Measurements from ENCODE around the gene CADPS.

The CADPS gene

GRCh38 chr3:62874711-62875557 is at the start of gene CADPS:
TSS of gene CADPS (minus strand) at chr3:62875416. CDS start at chr3:62875029, 387 bp downstream.
- DNase-seq (ENCODE audit: low read depth) = no peak

GRCh38 chr3:62923066-62923465 is 47.9 kb upstream of the CADPS start:
- DNase-seq (ENCODE audit: low read depth) = no peak

- no peak for DNase-seq (ENCODE audit: low read depth)
These were observed 47.1 kb upstream of the CADPS start for GRCh38 chr3:62922326-62922725.

- no peak for DNase-seq (ENCODE audit: low read depth)
These were observed 45.2 kb upstream of the CADPS start for GRCh38 chr3:62920466-62920784.

DNA sequence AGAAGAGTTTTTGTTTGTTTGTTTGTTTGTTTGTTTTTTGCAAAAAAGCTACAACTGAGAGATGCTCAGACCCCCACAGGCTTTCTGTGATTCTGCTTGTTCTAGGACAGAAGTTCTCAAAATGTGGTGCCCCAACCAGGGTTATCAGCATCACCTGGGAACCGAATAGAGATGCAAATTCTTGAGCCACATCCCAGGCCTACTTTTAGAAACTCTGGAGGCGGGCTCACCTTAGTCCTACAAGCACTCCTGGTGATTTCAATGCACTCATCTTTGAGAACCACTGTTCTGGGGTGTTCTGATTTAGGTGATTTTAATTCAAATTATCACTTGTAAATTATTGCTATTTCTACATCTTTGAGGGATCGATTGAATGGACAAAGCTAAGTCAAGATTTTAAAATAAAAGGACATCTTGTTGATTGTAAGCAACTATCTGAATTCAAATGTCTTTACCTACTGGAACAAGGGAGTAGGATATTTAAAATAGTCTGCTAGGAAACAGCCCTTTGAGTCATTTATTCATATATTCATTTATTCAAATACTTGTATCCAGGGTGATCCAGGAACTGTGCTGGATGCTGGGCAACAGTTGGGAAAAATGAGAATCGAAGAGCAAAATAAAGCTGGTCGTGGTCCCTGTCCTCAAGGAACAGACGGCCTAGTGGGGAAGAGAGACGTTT is 44.7 kb upstream of the CADPS start:
- no peak for DNase-seq (ENCODE audit: low read depth)

- no peak for DNase-seq (ENCODE audit: low read depth)
These were observed 43.6 kb upstream of the CADPS start for GRCh38 chr3:62918777-62919176.

DNA sequence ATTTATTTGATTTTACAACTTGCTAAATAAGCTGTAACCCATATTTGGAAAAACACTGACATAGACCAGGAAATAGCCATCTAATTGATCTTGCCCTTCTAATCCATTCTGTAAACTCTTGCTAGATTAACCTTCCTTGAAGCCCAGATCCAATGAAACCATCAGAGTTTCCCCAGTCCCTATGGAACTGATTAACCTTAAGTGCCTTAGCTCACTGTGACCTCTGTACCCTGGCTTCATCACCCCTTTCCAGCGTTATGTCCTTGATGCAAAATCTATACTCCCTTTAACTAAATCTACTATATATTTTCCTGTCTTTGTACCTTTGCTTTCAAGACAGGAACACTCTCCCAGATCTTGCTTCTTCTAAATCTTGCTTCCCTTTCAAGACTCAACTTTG is 42.9 kb upstream of the CADPS start:
- no peak for DNase-seq (ENCODE audit: low read depth)

DNA sequence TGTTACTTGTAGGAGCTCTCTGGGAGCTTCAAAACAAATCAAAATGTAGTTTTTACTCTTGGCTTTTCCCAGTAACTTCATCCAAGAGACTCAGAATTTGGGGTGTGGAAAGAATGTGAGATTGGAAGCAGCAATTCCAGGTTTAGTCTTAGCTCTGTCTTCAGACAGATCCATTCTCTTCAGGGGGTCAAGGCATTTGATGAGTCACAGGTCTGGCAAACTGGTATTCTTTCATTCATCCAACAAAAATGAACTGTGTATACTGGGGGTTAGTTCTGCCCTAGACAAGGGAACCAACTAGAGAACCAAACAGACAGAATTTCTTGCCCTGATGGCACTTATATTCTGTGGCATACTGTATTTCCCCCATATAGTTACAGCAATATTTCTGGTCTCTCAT is 36.3 kb upstream of the CADPS start:
- no peak for DNase-seq (ENCODE audit: low read depth)

DNA sequence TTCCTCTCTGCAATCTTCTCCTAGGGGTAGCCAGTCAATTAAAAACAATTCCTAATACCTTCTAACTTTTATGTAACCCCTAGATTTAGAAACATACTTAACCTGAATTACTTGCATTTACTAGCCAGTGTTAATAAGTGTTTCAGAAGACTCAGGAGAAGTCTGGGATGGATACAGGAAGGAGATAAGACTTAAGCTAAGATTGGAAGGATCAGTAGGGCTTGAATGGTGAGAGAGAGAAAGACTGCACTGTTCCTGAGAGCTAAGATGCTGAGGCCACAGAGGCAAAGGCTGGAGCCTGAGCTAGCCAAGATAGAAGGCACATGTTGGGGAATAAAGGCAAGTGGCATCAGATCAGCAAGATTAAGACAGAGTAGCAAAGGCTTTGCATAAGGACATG is 30.1 kb upstream of the CADPS start:
- no peak for DNase-seq (ENCODE audit: low read depth)

- DNase-seq (ENCODE audit: low read depth) = no peak
These were observed 23.6 kb upstream of the CADPS start for GRCh38 chr3:62898530-62899496.

GRCh38 chr3:62895901-62896300 is 20.7 kb upstream of the CADPS start:
- no peak for DNase-seq (ENCODE audit: low read depth)

DNA sequence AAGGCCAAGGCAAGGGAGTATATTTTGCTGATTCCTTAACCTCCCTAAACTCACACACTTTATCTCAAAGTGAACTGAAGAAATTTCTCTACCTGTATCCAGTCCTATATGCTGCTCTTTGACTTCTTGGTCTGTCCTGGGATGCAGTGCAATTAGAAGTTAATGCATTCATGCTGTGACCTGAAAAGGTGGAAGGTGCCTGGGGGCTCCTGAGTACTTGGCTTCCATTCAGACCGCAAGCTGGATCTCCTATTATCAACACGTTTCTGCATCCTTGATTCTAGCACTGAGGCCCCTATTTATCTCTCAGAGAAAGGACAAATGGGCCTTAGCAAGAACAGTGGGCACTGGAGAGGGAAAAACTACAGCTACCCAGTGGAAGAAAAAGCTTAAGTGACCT is 17.7 kb upstream of the CADPS start:
- DNase-seq (ENCODE audit: low read depth) = no peak

DNA sequence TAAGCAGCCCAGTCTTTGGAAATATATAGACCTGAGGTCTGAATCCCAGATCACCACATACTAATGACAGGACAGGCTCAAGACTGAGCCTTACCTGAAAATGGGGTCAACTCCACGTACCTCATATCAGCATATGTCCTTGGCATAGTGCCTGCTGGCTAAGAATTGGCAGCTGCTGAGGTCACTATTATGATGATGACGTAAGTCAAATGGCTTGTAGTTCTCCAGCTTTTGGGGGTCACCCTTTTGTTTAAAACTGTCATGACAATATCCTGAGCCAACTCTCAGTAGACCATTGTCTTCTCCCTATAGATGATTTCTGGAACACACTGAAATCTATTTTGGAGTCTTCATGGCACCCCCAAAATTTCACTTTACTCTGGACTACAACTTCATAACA is 16.8 kb upstream of the CADPS start:
- no peak for DNase-seq (ENCODE audit: low read depth)

- no peak for DNase-seq (ENCODE audit: low read depth)
These were observed 13.6 kb upstream of the CADPS start for GRCh38 chr3:62888778-62889177.

DNA sequence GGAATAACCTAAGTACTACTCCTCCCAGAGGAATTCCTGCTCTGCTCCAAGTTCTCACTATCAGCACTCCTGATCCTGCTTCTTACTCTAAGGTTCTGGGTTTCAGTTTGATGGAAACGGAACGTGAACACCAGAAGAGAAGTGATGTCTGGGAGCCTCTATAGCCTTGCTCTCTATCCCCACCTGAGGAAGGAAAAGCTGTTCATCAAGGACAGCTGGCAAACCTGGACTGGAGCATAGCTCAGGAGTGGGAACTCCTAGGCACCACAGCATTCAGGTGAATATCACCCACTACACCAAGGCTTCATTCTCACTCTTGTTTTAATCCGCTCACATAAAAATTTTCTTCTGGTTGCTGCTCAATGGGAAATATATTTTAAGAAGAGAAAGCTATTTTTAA is 13.0 kb upstream of the CADPS start:
- no peak for DNase-seq (ENCODE audit: low read depth)

- no peak for DNase-seq (ENCODE audit: low read depth)
These were observed 9.9 kb upstream of the CADPS start for GRCh38 chr3:62885136-62885535.

GRCh38 chr3:62884096-62884870 is 9.1 kb upstream of the CADPS start:
- DNase-seq (ENCODE audit: low read depth) = no peak

- no peak for DNase-seq (ENCODE audit: low read depth)
These were observed 7.5 kb upstream of the CADPS start for GRCh38 chr3:62882676-62883200.

- DNase-seq (ENCODE audit: low read depth) = no peak
These were observed 848 bp upstream of the CADPS start for GRCh38 chr3:62876064-62876463.

- no peak for DNase-seq (ENCODE audit: low read depth)
These were observed 364 bp upstream of the CADPS start for GRCh38 chr3:62875558-62876002.

Measured in HS-27A (cell line).